NCI-H510A treated with DMSO at 0.1 percent for 48 hours (cell line): ENCODE data around the gene DENND5A.

Source experiments
- DNase-seq: peaks from one replicate; lab custom pipeline; 2025; lab: John Stamatoyannopoulos, UW

The DENND5A gene

GRCh38 chr11:9095421-9095820 is 169.7 kb downstream of the DENND5A start:
- no peak for DNase-seq

DNA sequence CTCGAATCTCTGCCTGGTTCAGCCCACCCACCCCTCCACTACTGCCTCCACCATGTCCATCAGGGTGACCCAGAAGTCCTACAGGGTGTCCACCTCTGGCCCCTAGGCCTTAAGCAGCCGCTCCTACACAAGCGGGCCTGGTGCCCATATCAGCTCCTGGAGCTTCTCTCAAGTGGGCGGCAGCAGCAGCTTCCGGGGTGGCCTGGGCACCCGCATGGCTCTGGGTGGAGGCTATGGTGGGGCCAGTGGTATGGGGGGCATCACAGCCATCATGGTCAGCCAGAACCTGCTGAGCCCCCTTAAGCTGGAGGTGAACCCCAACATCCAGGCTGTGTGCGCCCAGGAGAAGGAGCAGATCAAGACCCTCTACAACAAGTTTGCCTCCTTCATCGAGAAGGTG is 170.7 kb downstream of the DENND5A start:
- DNase-seq, result no peak

GRCh38 chr11:9092853-9093778 is 172.0 kb downstream of the DENND5A start:
- peak; percentile 12 for DNase-seq

DNA sequence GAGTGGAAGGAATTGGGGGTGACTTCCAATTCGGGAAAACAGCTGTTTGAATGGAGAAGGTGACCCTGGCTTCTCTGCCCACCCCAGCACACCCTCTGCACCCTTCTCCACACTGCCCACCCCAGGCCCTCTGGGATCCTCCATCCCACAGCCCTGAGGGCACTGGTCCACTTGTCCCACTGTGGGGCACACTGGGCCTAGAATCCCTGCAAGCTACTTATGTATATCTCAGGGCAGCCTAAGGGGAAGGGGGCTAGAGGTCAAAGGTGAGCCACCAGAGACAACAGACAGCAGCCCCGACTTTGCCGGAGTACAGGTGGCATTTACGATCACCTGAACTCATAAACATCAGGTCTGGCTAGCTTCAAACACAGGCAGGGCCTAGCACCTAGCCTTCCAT is 173.1 kb downstream of the DENND5A start:
- DNase-seq, result no peak

GRCh38 chr11:9091044-9091922 is 173.9 kb downstream of the DENND5A start, which contains the start of gene SCUBE2:
Gene SCUBE2, minus strand, starts transcription at chr11:9091599. Its CDS starts 71 bp downstream, at chr11:9091528.
- no peak for DNase-seq

- DNase-seq, result no peak
Observed at GRCh38 chr11:9090488-9091043, 174.6 kb downstream of the DENND5A start.

DNA sequence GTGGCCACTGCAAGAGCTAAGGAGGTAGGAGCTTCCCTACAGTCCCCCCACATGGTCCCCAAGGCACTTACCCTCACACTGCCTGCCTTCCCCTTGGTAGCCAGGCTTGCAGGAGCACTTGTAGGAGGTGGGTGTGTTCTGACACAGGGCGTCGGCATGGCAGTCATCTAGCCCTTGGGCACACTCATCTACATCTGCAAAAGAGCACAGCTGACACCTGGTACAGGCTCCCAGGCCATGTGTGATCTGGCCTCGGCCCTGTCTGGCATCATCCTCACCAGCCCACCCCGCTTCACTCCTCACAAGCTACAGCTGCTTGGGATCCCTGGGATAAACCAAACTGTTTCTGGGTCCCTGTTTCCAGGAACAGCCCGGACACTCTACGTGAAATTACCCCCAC is 175.5 kb downstream of the DENND5A start:
- DNase-seq, result no peak

GRCh38 chr11:9089061-9089460 is 176.1 kb downstream of the DENND5A start:
- no peak for DNase-seq
